HEK293 (cell line): Measurements from ENCODE around the gene SMTNL1.
A peak's percentile ranks its signal among the peaks of the same experiment; 100 is the strongest.

ENCODE experiments used
- CTCF ChIA-PET: fragments of 350-600 bp; formaldehyde crosslinking; extraction: SDS; loops from one replicate; lab custom pipeline; 2021; ENCODE audit warnings: antibody characterized with exemption; lab: Yijun Ruan, JAX
- POLR2A ChIA-PET: fragments of 300-600 bp; formaldehyde crosslinking; extraction: SDS; loops from one replicate; lab custom pipeline; 2020; ENCODE audit warnings: antibody characterized with exemption, inconsistent platforms; lab: Yijun Ruan, JAX
- H3K27ac ChIP-seq: fragments of 200-500 bp; sonication (Bioruptor generic); 2 replicates; pipeline ENCODE4 v1.5.1; 2014; ENCODE audit warnings: low read depth, low read length, control low read depth, inconsistent platforms; ENCODE audit errors: extremely low read depth
- H3K36me3 ChIP-seq, 2 experiments: fragments of 200-500 bp in 1 of 2; sonication (Bioruptor generic) in 1 of 2; 1 replicate in 1 of 2; 2 replicates in 1 of 2; pipeline ENCODE4 v1.5.1; 2014 to 2017; ENCODE audit warnings: inconsistent platforms in 2 of 2, low read length in 2 of 2; ENCODE audit not compliant: control insufficient read depth in 2 of 2, insufficient read depth in 1 of 2
- H3K4me1 ChIP-seq: fragments of 200-500 bp; sonication (Bioruptor generic); 2 replicates; pipeline ENCODE4 v1.5.1; 2014; ENCODE audit warnings: mild to moderate bottlenecking, low read length, inconsistent platforms; ENCODE audit not compliant: control insufficient read depth, insufficient read depth
- H3K4me3 ChIP-seq: 2 replicates; pipeline ENCODE4 v1.5.1; 2011; ENCODE audit warnings: low read depth, mild to moderate bottlenecking, control low read depth, low read length, moderate library complexity
- H3K9me3 ChIP-seq: fragments of 200-500 bp; sonication (Bioruptor generic); 2 replicates; pipeline ENCODE4 v1.5.1; 2014; ENCODE audit warnings: low read depth, low read length, inconsistent platforms; ENCODE audit not compliant: control insufficient read depth, insufficient read depth
- AEBP2 ChIP-seq: fragments of 450-650 bp; formaldehyde crosslinking; IDR thresholded peaks from 2 replicates; pipeline ENCODE4 v1.5.1; 2016; ENCODE audit warnings: missing biosample characterization, missing genetic modification characterization, borderline replicate concordance
- KLF10 ChIP-seq: fragments of 450-650 bp; IDR thresholded peaks from 2 replicates; pipeline ENCODE4 v1.5.1; 2018; ENCODE audit warnings: missing biosample characterization, mild to moderate bottlenecking, missing genetic modification characterization
- PRDM10 ChIP-seq: fragments of 450-650 bp; formaldehyde crosslinking; IDR thresholded peaks from 2 replicates; pipeline ENCODE4 v1.5.1; 2016; ENCODE audit warnings: missing biosample characterization, missing genetic modification characterization
- SETDB1 ChIP-seq: IDR thresholded peaks from one replicate; pipeline ENCODE4 v1.6.1; 2017; ENCODE audit warnings: mild to moderate bottlenecking, low read length, moderate library complexity, mixed read lengths; ENCODE audit not compliant: insufficient read length
- ZBTB48 ChIP-seq: fragments of 450-650 bp; formaldehyde crosslinking; IDR thresholded peaks from 2 replicates; pipeline ENCODE4 v1.5.1; 2016; ENCODE audit warnings: missing biosample characterization, missing genetic modification characterization
- ZBTB8A ChIP-seq: fragments of 450-650 bp; formaldehyde crosslinking; IDR thresholded peaks from 2 replicates; pipeline ENCODE4 v1.5.1; 2016; ENCODE audit warnings: missing biosample characterization, missing genetic modification characterization
- ZFP3 ChIP-seq: fragments of 450-650 bp; formaldehyde crosslinking; IDR thresholded peaks from 2 replicates; pipeline ENCODE4 v1.5.1; 2016; ENCODE audit warnings: low read depth, missing biosample characterization, missing genetic modification characterization
- ZNF114 ChIP-seq: fragments of 450-650 bp; formaldehyde crosslinking; IDR thresholded peaks from 2 replicates; pipeline ENCODE4 v1.5.0; 2017; ENCODE audit warnings: missing biosample characterization, missing genetic modification characterization
- ZNF274 ChIP-seq, 2 experiments: fragments of 200-500 bp in 1 of 2; fragments of 450-650 bp in 1 of 2; sonication (Bioruptor generic) in 1 of 2; formaldehyde crosslinking in 1 of 2; IDR thresholded peaks; 2 replicates each; pipeline versions ENCODE4 v1.5.1 to v1.6.1; 2014 to 2016; ENCODE audit warnings: borderline replicate concordance in 1 of 2, inconsistent platforms in 1 of 2, low read length in 1 of 2, missing biosample characterization in 1 of 2, missing genetic modification characterization in 1 of 2
- ZNF610 ChIP-seq: fragments of 450-650 bp; formaldehyde crosslinking; IDR thresholded peaks from 2 replicates; pipeline ENCODE4 v1.5.1; 2016; ENCODE audit warnings: missing biosample characterization, missing genetic modification characterization, borderline replicate concordance
- ZNF626 ChIP-seq: fragments of 450-650 bp; sonication (Bioruptor Pico); formaldehyde crosslinking; IDR thresholded peaks from 2 replicates; pipeline ENCODE4 v1.5.1; 2018; ENCODE audit warnings: missing biosample characterization, missing genetic modification characterization, inconsistent platforms
- ZNF670 ChIP-seq: fragments of 450-650 bp; formaldehyde crosslinking; IDR thresholded peaks from 2 replicates; pipeline ENCODE4 v1.5.1; 2016; ENCODE audit warnings: missing biosample characterization, missing genetic modification characterization, low read depth
- ZNF791 ChIP-seq: fragments of 450-650 bp; formaldehyde crosslinking; IDR thresholded peaks from 2 replicates; pipeline ENCODE4 v1.5.1; 2016; ENCODE audit warnings: missing biosample characterization, missing genetic modification characterization

Gene SMTNL1

GRCh38 chr11:57539342-57539741 is 1.9 kb downstream of the SMTNL1 start:
- Histone ChIP-seq H3K4me3 (no peak overlapping the region), H3K36me3 (no peaks in the 10 kb centered on the region), H3K4me1 (no peaks in the 10 kb centered on the region), H3K9me3 (no peaks in the 10 kb centered on the region), H3K27ac (no peak overlapping the region)
- TF ChIP-seq ZBTB8A (tag by site-specific recombination): no peak
- no peak for TF ChIP-seq ZNF114 (tag by site-specific recombination)
- TF ChIP-seq PRDM10 (tag by site-specific recombination): no peak
- no peak for TF ChIP-seq ZNF610 (tag by site-specific recombination)
- no peak for TF ChIP-seq ZNF791 (tag by site-specific recombination)
- TF ChIP-seq SETDB1: no peak
- no peak for TF ChIP-seq ZBTB48
- no peak for TF ChIP-seq ZNF626 (tag by site-specific recombination)
- TF ChIP-seq ZFP3 (tag by site-specific recombination): no peak
- no peak for TF ChIP-seq ZNF274 (IDR thresholded peaks at IDR 0.05; ENCODE audit: low read length)
- no peak for TF ChIP-seq ZNF274 (tag by site-specific recombination; IDR thresholded peaks at IDR 0.05; ENCODE audit: borderline replicate concordance)
- POLR2A ChIA-PET: interaction anchor here (1.4 kb wide), 1 partner anchor 12 kb away, joined by 3 read pairs; no protein-coding TSS in a partner anchor
- CTCF ChIA-PET: interaction anchor here (0.6 to 1.5 kb wide), 4 partner anchors 28 to 106 kb away, joined by 3 to 5 read pairs (median 4); partner anchors contain the start of gene UBE2L6

- ChIA-PET CTCF (interaction anchor here (0.6 kb wide), 1 partner anchor 984 kb away, joined by 4 read pairs; no protein-coding TSS in a partner anchor), POLR2A (no interaction called here)
- TF ChIP-seq KLF10: no peak
- no peak for TF ChIP-seq AEBP2 (tag by site-specific recombination)
- TF ChIP-seq ZNF670 (tag by site-specific recombination): no peak
- TF ChIP-seq PRDM10 (tag by site-specific recombination): peak; percentile 41
These were observed 3.8 kb downstream of the SMTNL1 start for GRCh38 chr11:57541169-57541568.

More at GRCh38 chr11:57541169-57541568, 3.8 kb downstream of the SMTNL1 start:
- Histone ChIP-seq H3K9me3 (no peaks in the 10 kb centered on the region), H3K36me3 (no peaks in the 10 kb centered on the region), H3K4me3 (no peak overlapping the region), H3K27ac (no peak overlapping the region), H3K4me1 (no peaks in the 10 kb centered on the region)
